Loucy (cell line): ENCODE data around the gene TTLL1.

ENCODE experiments used
- H2AFZ ChIP-seq: fragments of 200-600 bp; sonication (generic); 2 replicates; pipeline ENCODE4 v1.6.0; 2016; ENCODE audit warnings: antibody characterized with exemption, mild to moderate bottlenecking, low read length, moderate library complexity
- H3F3A ChIP-seq: fragments of 200-600 bp; 2 replicates; pipeline ENCODE4 v1.6.0; 2016; ENCODE audit warnings: antibody characterized with exemption, low read depth, mild to moderate bottlenecking
- H3K27me3 ChIP-seq: fragments of 200-600 bp; sonication (generic); 2 replicates; pipeline ENCODE4 v1.6.1; 2014; ENCODE audit warnings: low read length, mild to moderate bottlenecking; ENCODE audit not compliant: insufficient read depth, poor library complexity, severe bottlenecking
- H3K36me3 ChIP-seq: fragments of 200-600 bp; sonication (generic); 2 replicates; pipeline ENCODE4 v1.6.1; 2016; ENCODE audit warnings: low read length; ENCODE audit not compliant: insufficient read depth
- H3K4me1 ChIP-seq: fragments of 200-600 bp; sonication (generic); 2 replicates; pipeline ENCODE4 v1.5.1; 2014; ENCODE audit warnings: low read length, mild to moderate bottlenecking; ENCODE audit not compliant: insufficient read depth, poor library complexity, severe bottlenecking
- H3K4me2 ChIP-seq: fragments of 200-600 bp; sonication (generic); 2 replicates; pipeline ENCODE4 v1.6.0; 2014; ENCODE audit warnings: antibody characterized with exemption, low read length, low read depth, mild to moderate bottlenecking; ENCODE audit not compliant: poor library complexity, severe bottlenecking
- H3K4me3 ChIP-seq: fragments of 200-600 bp; sonication (generic); 2 replicates; pipeline ENCODE4 v1.5.1; 2014; ENCODE audit warnings: low read length, mild to moderate bottlenecking, mixed read lengths; ENCODE audit not compliant: poor library complexity, severe bottlenecking
- H3K79me2 ChIP-seq: fragments of 200-600 bp; sonication (generic); 2 replicates; pipeline ENCODE4 v1.6.1; 2014; ENCODE audit warnings: low read length; ENCODE audit not compliant: insufficient read depth
- H3K9ac ChIP-seq: fragments of 200-600 bp; sonication (generic); 2 replicates; pipeline ENCODE4 v1.6.0; 2014; ENCODE audit warnings: mild to moderate bottlenecking, low read depth, low read length, moderate library complexity; ENCODE audit not compliant: poor library complexity, severe bottlenecking
- H3K9me2 ChIP-seq: fragments of 200-600 bp; sonication (generic); replicated peaks from 2 replicates; pipeline ENCODE4 v1.6.1; 2016; ENCODE audit warnings: low read depth, low read length, mixed read lengths
- H3K9me3 ChIP-seq: fragments of 200-600 bp; sonication (generic); 2 replicates; pipeline ENCODE4 v1.6.1; 2014; ENCODE audit warnings: mild to moderate bottlenecking, antibody characterized with exemption, low read length, low read depth; ENCODE audit not compliant: insufficient read depth
- H4K20me1 ChIP-seq: fragments of 200-600 bp; sonication (generic); 2 replicates; pipeline ENCODE4 v1.6.0; 2014; ENCODE audit warnings: antibody characterized with exemption, low read length, mild to moderate bottlenecking; ENCODE audit not compliant: insufficient read depth, poor library complexity, severe bottlenecking
- CTCF ChIP-seq: fragments of 200-600 bp; sonication (generic); conservative IDR thresholded peaks from 2 replicates; pipeline ENCODE4 v1.5.1; 2014; ENCODE audit warnings: mild to moderate bottlenecking, antibody characterized with exemption, low read length
- EZH2phosphoT487 ChIP-seq: fragments of 200-600 bp; IDR thresholded peaks from 2 replicates; pipeline ENCODE4 v1.6.1; 2018; ENCODE audit warnings: antibody characterized with exemption, mild to moderate bottlenecking, moderate library complexity, borderline replicate concordance

Gene TTLL1

GRCh38 chr22:43096420-43096819 is 7.2 kb upstream of the TTLL1 start:
- H4K20me1 ChIP-seq, result no peaks in the 10 kb centered on the region
- no peak overlapping the region for H3K9ac ChIP-seq
- no peaks in the 10 kb centered on the region for H3K36me3 ChIP-seq
- no peaks in the 10 kb centered on the region for H3K9me2 ChIP-seq
- TF ChIP-seq EZH2phosphoT487 (no peak), CTCF (no peak)
- no peak overlapping the region for H3K4me3 ChIP-seq
- no peaks in the 10 kb centered on the region; the same call in 1 of the 2 replicates for H3K9me3 ChIP-seq
- no peaks in the 10 kb centered on the region for H3K4me1 ChIP-seq
- H3K27me3 ChIP-seq, result no peaks in the 10 kb centered on the region
- H3K79me2 ChIP-seq, result no peaks in the 10 kb centered on the region
- no peaks in the 10 kb centered on the region for H3F3A ChIP-seq
- no peak overlapping the region for H3K4me2 ChIP-seq
- H2AFZ ChIP-seq, result no peak overlapping the region

- H3K27me3 ChIP-seq, result no peaks in the 10 kb centered on the region
- H3K4me2 ChIP-seq, result no peak overlapping the region
- no peaks in the 10 kb centered on the region for H3K79me2 ChIP-seq
- H3K4me3 ChIP-seq, result no peak overlapping the region
- H3K36me3 ChIP-seq, result no peaks in the 10 kb centered on the region
- H3K4me1 ChIP-seq, result no peaks in the 10 kb centered on the region
- no peaks in the 10 kb centered on the region for H3K9me2 ChIP-seq
- no peaks in the 10 kb centered on the region; the same call in 1 of the 2 replicates for H3K9me3 ChIP-seq
- no peak overlapping the region for H2AFZ ChIP-seq
- H3K9ac ChIP-seq, result no peak overlapping the region
- no peaks in the 10 kb centered on the region for H3F3A ChIP-seq
- no peaks in the 10 kb centered on the region for H4K20me1 ChIP-seq
- TF ChIP-seq EZH2phosphoT487, result no peak
Measured at GRCh38 chr22:43094551-43094950, 5.4 kb upstream of the TTLL1 start.

- no peaks in the 10 kb centered on the region for H3K27me3 ChIP-seq
- no peaks in the 10 kb centered on the region for H4K20me1 ChIP-seq
- no peaks in the 10 kb centered on the region; the same call in 1 of the 2 replicates for H3K9me3 ChIP-seq
- H3K4me1 ChIP-seq, result no peaks in the 10 kb centered on the region
- H3K79me2 ChIP-seq, result no peaks in the 10 kb centered on the region
- H2AFZ ChIP-seq, result no peak overlapping the region
- TF ChIP-seq EZH2phosphoT487 (no peak), CTCF (peak; percentile 22)
- H3K4me3 ChIP-seq, result no peak overlapping the region
- no peaks in the 10 kb centered on the region for H3K36me3 ChIP-seq
- H3F3A ChIP-seq, result no peaks in the 10 kb centered on the region
- H3K9ac ChIP-seq, result no peak overlapping the region
- no peaks in the 10 kb centered on the region for H3K9me2 ChIP-seq
- H3K4me2 ChIP-seq, result no peak overlapping the region
Measured at GRCh38 chr22:43094085-43094484, 4.9 kb upstream of the TTLL1 start.

- Histone ChIP-seq H3K4me2 (no peak overlapping the region), H3K4me3 (no peak overlapping the region), H3K9me3 (no peaks in the 10 kb centered on the region; the same call in 1 of the 2 replicates), H3K36me3 (no peaks in the 10 kb centered on the region), H3K4me1 (no peaks in the 10 kb centered on the region), H3K27me3 (no peaks in the 10 kb centered on the region), H3K79me2 (no peaks in the 10 kb centered on the region), H3K9me2 (no peaks in the 10 kb centered on the region), H3F3A (no peaks in the 10 kb centered on the region), H4K20me1 (no peaks in the 10 kb centered on the region), H2AFZ (peak overlapping the region; percentile 21; the same call in 1 of the 2 replicates), H3K9ac (no peak overlapping the region)
- TF ChIP-seq CTCF (no peak), EZH2phosphoT487 (no peak)
Measured at GRCh38 chr22:43092085-43092484, 2.9 kb upstream of the TTLL1 start.
